Measurements from ENCODE around the gene IQCB1. TPM values are rescaled to one million over a fixed set of nuclear protein-coding genes. Genes with fewer than 3 reads are reported as not detected.

Gene IQCB1
- 17.7 and 18.1 TPM in 2 replicates for total RNA-seq

GRCh38 chr3:121834671-121835464 lies at the start of gene IQCB1, which contains the start of gene EAF2:
Gene IQCB1, minus strand, starts transcription at chr3:121835060. Its CDS starts 6,100 bp downstream, at chr3:121828960.
Gene EAF2, plus strand, starts transcription at chr3:121835209. Its CDS starts 77 bp downstream, at chr3:121835286.
- TF ChIP-seq CTCF (IDR thresholded peaks at IDR 0.05; ENCODE audit: insufficient read depth, low read depth, low read length): no peak
- DNase-seq (ENCODE audit: low read depth): peak; percentile 96
- H3K4me3 ChIP-seq (ENCODE audit: low read depth, low read length): peak within 1 kb of the TSS; percentile 85

GRCh38 chr3:121883507-121883906 lies 48.6 kb upstream of the IQCB1 start:
- peak; percentile 44 for DNase-seq (ENCODE audit: low read depth)
- no peak overlapping the region for H3K4me3 ChIP-seq (ENCODE audit: low read depth, low read length)
- TF ChIP-seq CTCF (IDR thresholded peaks at IDR 0.05; ENCODE audit: insufficient read depth, low read depth, low read length): peak; percentile 41

- no peak for DNase-seq (ENCODE audit: low read depth)
Observed at GRCh38 chr3:121878411-121878810, 43.6 kb upstream of the IQCB1 start.

GRCh38 chr3:121871430-121871829 lies 36.6 kb upstream of the IQCB1 start:
- no peak for DNase-seq (ENCODE audit: low read depth)
- no peak overlapping the region for H3K4me3 ChIP-seq (ENCODE audit: low read depth, low read length)
- TF ChIP-seq CTCF (IDR thresholded peaks at IDR 0.05; ENCODE audit: insufficient read depth, low read depth, low read length): no peak

More at GRCh38 chr3:121878411-121878810, 43.6 kb upstream of the IQCB1 start:
- H3K4me3 ChIP-seq (ENCODE audit: low read depth, low read length): no peak overlapping the region
- TF ChIP-seq CTCF (IDR thresholded peaks at IDR 0.05; ENCODE audit: insufficient read depth, low read depth, low read length): no peak

- no peak for DNase-seq (ENCODE audit: low read depth)
- TF ChIP-seq CTCF (IDR thresholded peaks at IDR 0.05; ENCODE audit: insufficient read depth, low read depth, low read length): no peak
Observed at GRCh38 chr3:121870717-121871116, 35.9 kb upstream of the IQCB1 start.

GRCh38 chr3:121869736-121870135 lies 34.9 kb upstream of the IQCB1 start:
- no peak for DNase-seq (ENCODE audit: low read depth)
- H3K4me3 ChIP-seq (ENCODE audit: low read depth, low read length): no peak overlapping the region
- no peak for TF ChIP-seq CTCF (IDR thresholded peaks at IDR 0.05; ENCODE audit: insufficient read depth, low read depth, low read length)

More at GRCh38 chr3:121870717-121871116, 35.9 kb upstream of the IQCB1 start:
- no peak overlapping the region for H3K4me3 ChIP-seq (ENCODE audit: low read depth, low read length)

Measured in fibroblast of villous mesenchyme (primary cell).